ENCODE results near the gene G3BP2.

The G3BP2 gene

DNA sequence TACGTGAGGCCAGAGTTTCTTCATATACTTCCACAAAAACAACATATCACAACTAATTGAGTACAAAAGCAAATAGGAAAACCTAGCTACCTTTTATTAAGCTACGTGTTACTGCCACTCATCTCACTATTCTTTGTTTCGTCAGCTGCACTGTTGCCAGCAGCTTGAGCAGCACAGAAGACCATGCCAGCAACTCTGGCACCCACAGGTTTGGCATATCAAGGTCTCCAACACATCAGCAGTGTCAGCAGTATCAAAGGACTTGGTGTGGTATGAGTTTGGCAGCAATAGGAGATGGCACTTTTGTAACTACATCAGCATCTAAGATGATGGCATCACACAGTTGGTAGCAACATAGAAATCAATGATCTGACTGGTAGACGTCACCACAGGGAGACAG, 73.6 kb downstream of the G3BP2 start:
- no peak for DNase-seq
- Mint-ChIP-seq H3K36me3 (ENCODE audit: low read depth) (no peaks in the 10 kb centered on the region), H3K4me1 (no peaks in the 10 kb centered on the region), H3K9me3 (no peaks in the 10 kb centered on the region), H3K4me3 (no peak overlapping the region), H3K27me3 (ENCODE audit: low read depth, poor library complexity) (peaks cover 4% of the 10 kb centered on the region), H3K27ac (no peak overlapping the region)
- TF ChIP-seq, protein P1, sequence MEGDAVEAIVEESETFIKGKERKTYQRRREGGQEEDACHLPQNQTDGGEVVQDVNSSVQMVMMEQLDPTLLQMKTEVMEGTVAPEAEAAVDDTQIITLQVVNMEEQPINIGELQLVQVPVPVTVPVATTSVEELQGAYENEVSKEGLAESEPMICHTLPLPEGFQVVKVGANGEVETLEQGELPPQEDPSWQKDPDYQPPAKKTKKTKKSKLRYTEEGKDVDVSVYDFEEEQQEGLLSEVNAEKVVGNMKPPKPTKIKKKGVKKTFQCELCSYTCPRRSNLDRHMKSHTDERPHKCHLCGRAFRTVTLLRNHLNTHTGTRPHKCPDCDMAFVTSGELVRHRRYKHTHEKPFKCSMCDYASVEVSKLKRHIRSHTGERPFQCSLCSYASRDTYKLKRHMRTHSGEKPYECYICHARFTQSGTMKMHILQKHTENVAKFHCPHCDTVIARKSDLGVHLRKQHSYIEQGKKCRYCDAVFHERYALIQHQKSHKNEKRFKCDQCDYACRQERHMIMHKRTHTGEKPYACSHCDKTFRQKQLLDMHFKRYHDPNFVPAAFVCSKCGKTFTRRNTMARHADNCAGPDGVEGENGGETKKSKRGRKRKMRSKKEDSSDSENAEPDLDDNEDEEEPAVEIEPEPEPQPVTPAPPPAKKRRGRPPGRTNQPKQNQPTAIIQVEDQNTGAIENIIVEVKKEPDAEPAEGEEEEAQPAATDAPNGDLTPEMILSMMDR (IDR thresholded peaks at IDR 0.05): no peak

DNA sequence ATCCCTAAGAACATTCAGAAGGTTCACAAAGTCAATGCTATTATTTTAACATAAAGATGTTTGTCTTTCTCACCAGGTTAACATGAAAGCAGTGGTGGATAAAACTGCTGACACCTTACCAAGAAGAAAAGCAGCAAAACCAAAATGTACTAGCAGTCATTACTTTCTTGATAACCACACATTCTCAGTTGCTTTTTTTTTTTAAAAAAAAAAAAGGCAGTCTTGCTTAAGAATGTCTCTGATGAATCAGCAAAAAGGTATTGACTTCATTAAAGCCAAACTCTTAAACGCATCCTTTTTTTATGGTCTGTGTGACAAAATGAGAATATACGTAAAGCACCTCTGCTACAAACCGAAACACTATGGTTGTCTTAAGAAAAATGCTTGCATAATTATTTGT, 74.8 kb downstream of the G3BP2 start:
- DNase-seq: no peak
- no peaks in the 10 kb centered on the region for H3K4me1 Mint-ChIP-seq
- TF ChIP-seq, protein P1 (IDR thresholded peaks at IDR 0.05): no peak
- H3K27me3 Mint-ChIP-seq (ENCODE audit: low read depth, poor library complexity): peaks cover 4% of the 10 kb centered on the region
- no peaks in the 10 kb centered on the region for H3K9me3 Mint-ChIP-seq
- no peak overlapping the region for H3K27ac Mint-ChIP-seq
- no peaks in the 10 kb centered on the region for H3K36me3 Mint-ChIP-seq (ENCODE audit: low read depth)
- H3K4me3 Mint-ChIP-seq: no peak overlapping the region

DNA sequence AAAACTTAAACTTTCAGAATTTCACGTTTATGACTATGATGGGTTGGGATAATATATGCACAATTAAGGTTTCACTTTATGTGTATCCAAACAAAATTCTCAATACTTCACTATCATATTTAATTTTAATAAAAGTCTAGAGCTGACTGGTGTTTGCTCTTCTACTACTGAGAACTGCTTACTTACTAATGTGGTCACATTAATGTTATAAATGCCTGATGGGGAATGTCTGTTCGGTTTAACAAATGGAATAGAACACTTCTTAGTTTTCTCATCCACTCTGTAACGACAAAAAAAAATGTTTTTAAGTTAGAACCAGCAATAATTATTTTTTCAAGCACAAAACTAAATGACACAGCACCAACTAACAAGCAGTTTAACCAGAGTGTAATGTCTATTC, 77.2 kb downstream of the G3BP2 start:
- no peak for DNase-seq
- H3K27ac Mint-ChIP-seq: no peak overlapping the region
- H3K27me3 Mint-ChIP-seq (ENCODE audit: low read depth, poor library complexity): peaks cover 4% of the 10 kb centered on the region
- H3K36me3 Mint-ChIP-seq (ENCODE audit: low read depth): no peaks in the 10 kb centered on the region
- TF ChIP-seq, protein P1 (IDR thresholded peaks at IDR 0.05): no peak
- H3K4me1 Mint-ChIP-seq: no peaks in the 10 kb centered on the region
- H3K9me3 Mint-ChIP-seq: no peaks in the 10 kb centered on the region
- no peak overlapping the region for H3K4me3 Mint-ChIP-seq

DNA sequence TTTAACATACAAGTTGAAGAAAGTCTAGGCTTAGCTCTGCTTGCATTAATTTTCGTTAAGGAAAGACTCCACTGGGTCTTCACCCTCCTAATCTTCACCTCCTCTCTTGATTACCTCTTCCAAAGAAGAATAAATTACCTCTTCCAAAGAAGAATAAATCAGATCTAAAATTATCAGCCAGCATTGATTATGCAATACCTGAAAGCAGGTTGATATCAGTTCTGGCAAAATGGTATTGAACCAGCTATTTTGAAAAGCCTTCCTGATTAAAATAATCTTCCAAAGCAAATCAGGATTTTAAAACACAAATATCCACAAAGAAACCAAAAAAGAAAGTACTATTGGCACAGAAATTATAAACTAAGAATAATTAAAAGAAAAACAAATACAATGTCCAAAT, 79.8 kb downstream of the G3BP2 start:
- Mint-ChIP-seq H3K9me3 (no peaks in the 10 kb centered on the region), H3K4me1 (no peaks in the 10 kb centered on the region), H3K4me3 (no peak overlapping the region), H3K27ac (no peak overlapping the region), H3K36me3 (ENCODE audit: low read depth) (no peaks in the 10 kb centered on the region), H3K27me3 (ENCODE audit: low read depth, poor library complexity) (peaks cover 4% of the 10 kb centered on the region)
- TF ChIP-seq, protein P1 (IDR thresholded peaks at IDR 0.05): no peak
- no peak for DNase-seq

Data from nephron progenitor cell (in vitro differentiated cells).